Measurements from ENCODE around the gene DIP2B. TPM values are rescaled to one million over a fixed set of nuclear protein-coding genes. Genes with fewer than 3 reads are reported as not detected.
A peak's percentile ranks its signal among the peaks of the same experiment; 100 is the strongest.
"Not testable (repeated sequence)": the region's sequence is repeated elsewhere in the genome, so short reads cannot be mapped to it uniquely, and the experiment has no call there.

DIP2B gene
- total RNA-seq, 4 donors from 2014 or later = 31.1 to 57.2 (median 46.5) TPM

DNA sequence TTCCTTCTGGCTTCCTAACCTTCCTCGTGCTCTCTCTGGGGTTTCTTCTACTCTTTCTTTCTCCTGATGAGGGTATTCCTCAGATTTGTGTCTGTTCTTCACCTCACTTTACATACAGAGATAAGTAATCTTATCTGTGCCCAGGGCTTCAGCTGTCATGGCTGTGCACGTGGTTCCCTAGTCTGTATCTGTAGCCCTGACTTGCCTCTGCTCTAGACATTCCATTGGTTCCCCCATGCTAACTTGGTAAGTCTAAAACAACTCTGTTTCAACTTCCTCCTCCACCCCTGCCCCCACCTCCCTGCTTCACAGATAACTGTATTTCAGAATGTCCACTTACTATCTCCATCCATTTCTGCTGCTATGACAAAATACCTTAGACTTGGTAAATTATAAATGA lies 10.8 kb downstream of the DIP2B start:
- Histone ChIP-seq H3K27me3 (no peaks in the 10 kb centered on the region), H3K4me3 (no peak overlapping the region), H3K36me3 (no peaks in the 10 kb centered on the region), H3K27ac (peak overlapping the region in 1 of 4 donors; percentile 7), H3K9me3 (no peaks in the 10 kb centered on the region), H3K4me1 (peaks cover 14 to 88% (median 19%) of the 10 kb centered on the region in 3 donors)
- 58 to 79% methylated on average over 2 of the region's 2 CpGs for WGBS, 2 donors
- no peak for DNase-seq
- TF ChIP-seq POLR2A (IDR thresholded peaks at IDR 0.05) (no peak), CTCF (IDR thresholded peaks at IDR 0.05) (no peak)
- intact Hi-C loops (cut with DNase I) = no loop called here

DNA sequence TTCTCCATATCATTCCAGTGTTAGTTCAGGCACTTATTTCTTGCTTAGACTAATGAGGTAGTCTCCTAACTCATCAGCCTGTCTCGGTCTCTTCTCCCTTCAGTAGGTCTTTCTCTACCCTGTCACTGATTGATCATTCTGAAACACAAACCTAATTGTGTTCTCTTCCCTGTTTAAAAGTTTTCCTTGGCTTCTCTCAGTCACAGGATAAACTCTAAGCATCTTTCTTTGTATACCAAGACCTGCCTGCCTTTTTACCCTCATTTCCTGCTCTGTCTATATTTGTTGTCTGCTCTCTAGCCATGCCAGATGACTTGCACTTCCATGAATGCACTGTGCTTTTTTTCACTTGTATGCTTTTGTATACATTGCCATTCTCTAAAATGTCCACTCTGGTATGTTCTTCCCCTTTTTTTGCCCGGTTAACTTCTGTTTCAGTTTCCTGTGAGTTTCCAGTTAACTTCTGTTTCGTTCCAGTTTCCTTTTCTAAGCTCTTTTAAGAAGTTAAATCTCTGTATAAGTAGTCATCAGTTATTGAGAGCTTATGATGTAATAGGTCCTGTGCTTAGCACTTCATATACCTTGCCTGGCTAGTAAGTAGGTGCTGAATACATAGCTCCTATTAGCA lies 12.8 kb downstream of the DIP2B start:
- TF ChIP-seq POLR2A (IDR thresholded peaks at IDR 0.05) (no peak), CTCF (IDR thresholded peaks at IDR 0.05) (no peak)
- no peak for DNase-seq
- Histone ChIP-seq H3K4me1 (peaks cover 19 to 86% (median 21%) of the 10 kb centered on the region in 3 donors), H3K9me3 (no peaks in the 10 kb centered on the region), H3K27me3 (no peaks in the 10 kb centered on the region), H3K27ac (peak overlapping the region; percentile 64 to 82 (median 75)), H3K36me3 (no peaks in the 10 kb centered on the region), H3K4me3 (peak overlapping the region in 1 of 4 donors; percentile 2)
- WGBS, 2 donors = 25 to 27% methylated on average over 3 of the region's 3 CpGs
- intact Hi-C loops (cut with DNase I) = no loop called here

DNA sequence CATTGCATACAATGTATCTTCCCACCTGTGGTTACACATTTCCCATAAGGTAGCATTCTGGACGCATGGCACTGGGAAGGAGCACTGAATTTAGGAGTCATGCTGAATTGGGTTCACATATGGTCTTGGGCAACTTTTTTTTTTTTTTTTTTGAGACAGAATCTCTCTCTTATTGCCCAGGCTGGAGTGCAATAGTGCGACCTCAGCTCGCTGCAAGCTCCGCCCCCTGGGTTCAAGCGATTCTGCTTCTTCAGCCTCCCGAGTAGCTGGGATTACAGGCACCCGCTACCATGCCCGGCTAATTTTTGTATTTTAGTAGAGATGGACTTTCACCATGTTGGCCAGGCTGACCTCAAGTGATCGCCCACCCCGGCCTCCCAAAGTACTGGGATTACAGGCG lies 13.3 kb downstream of the DIP2B start:
- Histone ChIP-seq H3K4me3 (no peak overlapping the region), H3K36me3 (no peaks in the 10 kb centered on the region), H3K9me3 (no peaks in the 10 kb centered on the region), H3K27ac (peak overlapping the region; percentile 41 to 82 (median 75)), H3K4me1 (peaks cover 19 to 86% (median 21%) of the 10 kb centered on the region in 3 donors), H3K27me3 (no peaks in the 10 kb centered on the region)
- intact Hi-C loops (cut with DNase I) = no loop called here
- DNase-seq = no peak
- TF ChIP-seq CTCF (IDR thresholded peaks at IDR 0.05) (no peak), POLR2A (IDR thresholded peaks at IDR 0.05) (no peak)
- 80 to 86% methylated on average over 10 to 11 of the region's 11 CpGs for WGBS, 2 donors

DNA sequence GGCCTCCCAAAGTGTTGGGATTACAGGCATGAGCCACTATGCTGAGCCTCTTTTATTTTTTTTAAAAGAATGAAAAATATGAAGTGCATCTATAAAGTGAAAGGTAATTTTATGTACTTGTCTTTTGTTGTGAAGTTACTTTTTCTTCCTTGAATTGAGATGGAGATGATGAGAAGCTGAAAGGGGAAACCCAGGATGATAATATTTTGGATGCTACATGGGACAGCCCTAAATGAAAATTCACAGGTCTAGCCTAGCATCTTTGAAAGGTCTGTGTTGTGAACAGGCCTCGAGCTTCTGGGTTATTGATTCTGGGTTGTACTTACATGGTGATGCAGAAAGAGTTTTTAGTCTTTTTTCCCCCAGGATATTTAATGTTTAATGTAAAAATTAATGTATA lies 14.6 kb downstream of the DIP2B start:
- Histone ChIP-seq H3K4me3 (no peak overlapping the region), H3K36me3 (no peaks in the 10 kb centered on the region), H3K4me1 (peaks cover 16 to 73% (median 20%) of the 10 kb centered on the region in 3 donors), H3K27me3 (no peaks in the 10 kb centered on the region), H3K9me3 (no peaks in the 10 kb centered on the region), H3K27ac (no peak overlapping the region)
- no peak for DNase-seq
- intact Hi-C loops (cut with DNase I) = no loop called here
- TF ChIP-seq CTCF (IDR thresholded peaks at IDR 0.05) (no peak), POLR2A (IDR thresholded peaks at IDR 0.05) (no peak)
- 47 to 71% methylated on average over 1 of the region's 1 CpG for WGBS, 2 donors

DNA sequence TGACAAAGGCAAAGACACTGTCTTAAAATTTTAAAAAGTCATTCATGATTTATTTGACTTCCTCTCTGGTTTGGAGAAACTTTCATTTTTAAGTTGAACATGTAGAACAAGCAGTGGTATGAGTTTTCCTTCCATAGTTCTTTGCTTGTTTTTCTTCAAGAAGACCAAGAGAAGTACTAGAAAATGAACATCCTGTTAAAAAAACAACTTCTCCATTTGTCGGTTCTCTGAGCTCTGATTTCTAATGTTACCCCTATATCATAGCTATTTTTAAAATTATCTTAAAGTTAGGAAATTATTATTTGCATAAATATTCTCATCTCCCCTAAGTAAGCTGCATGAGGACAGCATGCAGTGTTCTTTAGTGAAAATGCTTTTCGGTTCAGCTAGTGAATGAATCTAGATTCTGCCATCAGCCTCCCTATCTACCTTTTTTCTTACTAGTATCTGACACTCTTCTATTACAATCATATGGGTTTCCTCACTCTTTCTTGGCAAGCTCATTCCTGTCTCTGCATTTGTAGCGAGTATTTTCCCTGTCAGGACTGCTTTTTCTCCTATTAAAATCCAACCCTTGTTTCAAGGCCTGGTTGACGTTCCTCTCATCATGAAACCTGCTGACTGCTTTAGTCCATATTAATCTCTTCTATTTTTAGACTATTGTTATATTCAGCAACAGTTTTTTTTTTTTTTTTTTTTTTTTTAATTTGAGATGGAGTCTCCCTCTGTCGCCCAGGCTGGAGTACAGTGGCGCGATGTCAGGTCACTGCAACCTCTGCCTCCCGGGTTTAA lies 15.8 kb downstream of the DIP2B start:
- Histone ChIP-seq H3K27me3 (no peaks in the 10 kb centered on the region), H3K4me1 (peaks cover 12 to 60% (median 14%) of the 10 kb centered on the region in 3 donors), H3K36me3 (no peaks in the 10 kb centered on the region), H3K27ac (peak overlapping the region in 3 of 4 donors; percentile 40 to 70 (median 41)), H3K4me3 (no peak overlapping the region), H3K9me3 (no peaks in the 10 kb centered on the region)
- DNase-seq = no peak
- no peak for TF ChIP-seq CTCF (IDR thresholded peaks at IDR 0.05)
- no peak for TF ChIP-seq POLR2A (IDR thresholded peaks at IDR 0.05)
- whole genome bisulfite sequencing, 2 donors = 30 to 57% methylated on average over 4 to 8 of the region's 8 CpGs
- intact Hi-C loops (cut with DNase I) = no loop called here

GRCh38 chr12:50521781-50522180 lies 17.0 kb downstream of the DIP2B start:
- H3K27me3 ChIP-seq; H3K9me3 ChIP-seq; DNase-seq; H3K36me3 ChIP-seq; H3K4me3 ChIP-seq; intact Hi-C loops (cut with DNase I): not testable (repeated sequence)
- Histone ChIP-seq H3K4me1 (peaks cover 12 to 56% (median 14%) of the 10 kb centered on the region in 3 donors), H3K27ac (peak overlapping the region in 2 of 4 donors; percentile 40 to 70)
- 96 to 98% methylated on average over 4 of the region's 4 CpGs for WGBS, 2 donors
